Neuronal stem cell (in vitro differentiated cells): ENCODE data around the gene C18orf32. TPM values are rescaled to one million over a fixed set of nuclear protein-coding genes. Genes with fewer than 3 reads are reported as not detected.

Source experiments
- DNase-seq: peaks from one replicate; pipeline ENCODE4 v3.0.0-alpha.2; 2013; ENCODE audit warnings: low spot score
- H2AFZ ChIP-seq: one replicate; pipeline ENCODE4 v1.6.1; 2013; ENCODE audit warnings: mild to moderate bottlenecking, low read length, inconsistent platforms
- H2AK5ac ChIP-seq: 2 replicates; pipeline ENCODE4 v1.6.1; 2013; ENCODE audit warnings: low read depth, mild to moderate bottlenecking, inconsistent platforms, low read length, moderate library complexity, mixed read lengths
- H2BK120ac ChIP-seq: 2 replicates; pipeline ENCODE4 v1.6.1; 2013; ENCODE audit warnings: low read depth, mild to moderate bottlenecking, inconsistent platforms, low read length, moderate library complexity, mixed read lengths
- H2BK12ac ChIP-seq: one replicate; pipeline ENCODE4 v1.6.1; 2013; ENCODE audit warnings: low read length, inconsistent platforms
- H2BK15ac ChIP-seq: 2 replicates; pipeline ENCODE4 v1.6.1; 2013; ENCODE audit warnings: mild to moderate bottlenecking, low read length, inconsistent platforms, mixed read lengths
- H2BK5ac ChIP-seq: one replicate; pipeline ENCODE4 v1.6.1; 2013; ENCODE audit warnings: inconsistent platforms, mild to moderate bottlenecking, low read length, moderate library complexity
- H3K14ac ChIP-seq: one replicate; pipeline ENCODE4 v1.6.1; 2013; ENCODE audit warnings: low read length, inconsistent platforms
- H3K18ac ChIP-seq: 2 replicates; pipeline ENCODE4 v1.6.1; 2013; ENCODE audit warnings: low read length, inconsistent platforms
- H3K23ac ChIP-seq: 2 replicates; pipeline ENCODE4 v1.6.1; 2013; ENCODE audit warnings: low read depth, mild to moderate bottlenecking, mixed read lengths, low read length, inconsistent platforms; ENCODE audit not compliant: poor library complexity
- H3K27ac ChIP-seq: replicated peaks from 3 replicates; pipeline ENCODE4 v1.5.1; 2013; ENCODE audit warnings: low read length, inconsistent platforms
- H3K27me3 ChIP-seq, 3 experiments: 2 replicates each; pipeline ENCODE4 v1.6.1; 2013; ENCODE audit warnings: low read length in 3 of 3, mild to moderate bottlenecking in 2 of 3, inconsistent platforms in 1 of 3, low read depth in 1 of 3, mixed read lengths in 1 of 3, moderate library complexity in 1 of 3; ENCODE audit not compliant: control insufficient read depth in 3 of 3, insufficient read depth in 3 of 3
- H3K36me3 ChIP-seq, 2 donors: replicated peaks in 1 of 2; 2 replicates each; pipeline ENCODE4 v1.6.1; 2013; ENCODE audit warnings: low read length in 2 of 2; ENCODE audit not compliant: control insufficient read depth in 2 of 2, insufficient read depth in 2 of 2
- H3K4ac ChIP-seq: 2 replicates; pipeline ENCODE4 v1.6.1; 2013; ENCODE audit warnings: inconsistent platforms, mild to moderate bottlenecking, low read length, moderate library complexity
- H3K4me1 ChIP-seq, 2 donors: 1 replicate in 1 of 2; 2 replicates in 1 of 2; pipeline ENCODE4 v1.6.1; 2013; ENCODE audit warnings: low read length in 2 of 2, low read depth in 1 of 2; ENCODE audit not compliant: control insufficient read depth in 2 of 2, insufficient read depth in 1 of 2
- H3K4me2 ChIP-seq: one replicate; pipeline ENCODE4 v1.6.1; 2013; ENCODE audit warnings: mild to moderate bottlenecking, low read length, inconsistent platforms; ENCODE audit not compliant: insufficient read depth, poor library complexity, severe bottlenecking
- H3K4me3 ChIP-seq, 2 donors: 2 replicates each; pipeline ENCODE4 v1.5.1; 2013; ENCODE audit warnings: low read length in 2 of 2, mild to moderate bottlenecking in 2 of 2, inconsistent platforms in 1 of 2, moderate library complexity in 1 of 2
- H3K79me1 ChIP-seq: one replicate; pipeline ENCODE4 v1.6.1; 2013; ENCODE audit warnings: low read depth, mild to moderate bottlenecking, inconsistent platforms, low read length, moderate library complexity
- H3K9ac ChIP-seq: one replicate; pipeline ENCODE4 v1.6.1; 2013; ENCODE audit warnings: mild to moderate bottlenecking, low read depth, low read length, inconsistent platforms; ENCODE audit not compliant: poor library complexity
- H3K9me3 ChIP-seq, 2 donors: replicated peaks in 1 of 2; 2 replicates each; pipeline versions ENCODE3 to v1.6.1; 2013; ENCODE audit warnings: low read length in 2 of 2, mild to moderate bottlenecking in 2 of 2, inconsistent platforms in 1 of 2, low read depth in 1 of 2, mixed read lengths in 1 of 2, moderate library complexity in 1 of 2; ENCODE audit not compliant: control insufficient read depth in 2 of 2, insufficient read depth in 1 of 2
- H4K8ac ChIP-seq: one replicate; pipeline ENCODE4 v1.6.1; 2013; ENCODE audit warnings: low read depth, mild to moderate bottlenecking, inconsistent platforms, low read length, moderate library complexity
- H4K91ac ChIP-seq: one replicate; pipeline ENCODE4 v1.6.1; 2013; ENCODE audit warnings: low read length, low read depth, mild to moderate bottlenecking, inconsistent platforms; ENCODE audit not compliant: poor library complexity
- WGBS, 2 donors: extraction: QIAGEN DNeasy Blood & Tissue Kit; methylation state at CpG; one replicate each; pipeline ENCODE4 v1.1.7; 2013; ENCODE audit warnings: missing lambda C conversion rate in 2 of 2, mixed read lengths in 1 of 2; ENCODE audit not compliant: insufficient read length in 2 of 2, insufficient replicate concordance in 1 of 2; ENCODE audit errors: extremely low coverage in 2 of 2; 5-methylcytosine and 5-hydroxymethylcytosine counted together
- small RNA-seq: library from polyadenylated mRNA; stranded (forward); fragments of <200 nt; extraction: miRNeasy Mini kit (QIAGEN cat#:217004); gene quantifications from one replicate; pipeline ENCODE3, GENCODE V24; 2013; ENCODE audit not compliant: insufficient read depth

Gene C18orf32

DNA sequence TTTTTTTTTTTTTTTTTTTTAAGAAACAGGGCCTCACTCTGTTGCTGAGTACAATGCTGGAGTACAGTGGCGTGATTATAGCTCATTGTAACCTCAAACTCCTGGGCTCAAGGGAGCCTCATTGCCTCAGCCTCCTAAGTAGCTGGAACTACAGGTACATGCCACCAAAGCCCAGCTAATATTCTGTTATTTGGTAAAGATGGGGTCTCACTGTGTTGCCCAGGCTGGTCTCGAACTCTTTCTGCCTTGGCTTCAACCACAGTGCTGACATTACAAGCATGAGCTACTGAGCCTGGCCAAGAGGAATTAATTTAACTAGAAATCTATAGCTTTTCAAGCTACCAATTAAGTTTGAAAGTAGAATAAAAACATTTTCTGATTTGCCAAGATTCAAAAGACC, 54.4 kb downstream of the C18orf32 start:
- Histone ChIP-seq H3K4me3 (no peak overlapping the region), H4K91ac (no peak overlapping the region), H3K9me3 (peaks cover 0 to 1% of the 10 kb centered on the region in 2 donors), H3K9ac (no peak overlapping the region), H2BK12ac (no peak overlapping the region), H3K79me1 (no peaks in the 10 kb centered on the region), H2AK5ac (no peak overlapping the region), H3K4me2 (no peak overlapping the region), H3K27me3 (no peaks in the 10 kb centered on the region), H2AFZ (no peak overlapping the region), H3K14ac (no peak overlapping the region), H3K18ac (no peak overlapping the region), H2BK5ac (no peak overlapping the region), H3K27ac (no peak overlapping the region), H3K23ac (no peak overlapping the region), H3K4me1 (no peaks in the 10 kb centered on the region), H2BK15ac (no peak overlapping the region), H2BK120ac (no peak overlapping the region), H3K4ac (no peak overlapping the region), H4K8ac (no peak overlapping the region), H3K36me3 (peaks cover 2 to 13% of the 10 kb centered on the region in 2 donors)
- no peak for DNase-seq
- no CpG with 5 or more reads among the region's 2 CpGs for WGBS, 2 donors

- no peak overlapping the region for H3K23ac ChIP-seq
- no peak overlapping the region for H3K4me3 ChIP-seq
- no peaks in the 10 kb centered on the region for H3K4me1 ChIP-seq
- H2BK15ac ChIP-seq: no peak overlapping the region
- H2AFZ ChIP-seq: no peak overlapping the region
- H3K4ac ChIP-seq: no peak overlapping the region
- no peaks in the 10 kb centered on the region for H3K79me1 ChIP-seq
- H2AK5ac ChIP-seq: no peak overlapping the region
- H3K27me3 ChIP-seq: no peaks in the 10 kb centered on the region
- no peak overlapping the region for H3K14ac ChIP-seq
- no CpG with 5 or more reads among the region's 6 CpGs for WGBS, 2 donors
- no peak overlapping the region for H4K8ac ChIP-seq
- H4K91ac ChIP-seq: no peak overlapping the region
- no peak for DNase-seq
- peaks cover 1 to 2% of the 10 kb centered on the region in 2 donors for H3K9me3 ChIP-seq
- H3K18ac ChIP-seq: no peak overlapping the region
- H3K27ac ChIP-seq: no peak overlapping the region
- no peak overlapping the region for H2BK120ac ChIP-seq
- no peak overlapping the region for H3K9ac ChIP-seq
- H2BK12ac ChIP-seq: no peak overlapping the region
- H2BK5ac ChIP-seq: no peak overlapping the region
- H3K36me3 ChIP-seq: peaks cover 2 to 19% of the 10 kb centered on the region in 2 donors
- H3K4me2 ChIP-seq: no peak overlapping the region
Measured at GRCh38 chr18:49431165-49431962, 55.7 kb downstream of the C18orf32 start.

Small RNA genes within 50 kb of the gene (small RNA-seq; reads per million reads assigned to genes)
- gene SNORD58A (not detected), gene SNORD58C (not detected)
